Measurements from ENCODE around the gene NOC4L.

NOC4L gene

DNA sequence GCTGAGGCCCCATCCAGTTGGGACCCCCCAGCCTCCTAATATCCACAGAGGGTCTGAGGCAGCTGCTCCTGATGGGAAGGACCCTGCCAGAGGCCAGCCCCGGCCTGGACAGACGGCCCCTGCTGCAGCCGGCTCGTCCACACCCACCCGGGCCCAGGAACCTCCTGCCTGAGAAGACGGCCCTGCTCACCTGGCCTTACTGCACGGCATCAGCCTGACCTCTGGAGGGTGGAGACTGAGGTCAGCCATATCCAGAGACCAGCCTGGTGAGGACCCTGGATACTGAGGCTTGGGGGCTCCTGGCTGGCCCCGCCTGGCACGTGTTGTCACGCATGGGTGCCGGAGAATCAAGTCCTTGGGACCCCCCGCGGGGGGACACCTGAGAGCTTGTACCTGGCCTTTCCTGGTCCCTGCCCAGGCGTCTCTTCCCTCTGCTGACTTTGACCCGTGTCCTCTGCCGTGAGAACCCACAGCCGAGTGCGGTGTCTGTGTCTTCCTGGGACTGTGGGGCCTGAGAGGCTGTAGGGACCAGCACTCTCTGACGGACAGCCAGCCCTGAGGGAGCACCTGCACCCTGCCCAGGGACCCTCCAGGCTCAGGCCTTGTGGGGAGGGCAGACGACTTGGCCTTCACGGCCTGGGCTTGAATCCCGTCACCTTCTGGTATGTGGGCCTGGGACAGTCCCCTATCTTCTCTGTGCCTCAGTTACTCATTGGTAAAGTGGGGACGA, 57.3 kb downstream of the NOC4L start:
- no peak for DNase-seq
